ENCODE measurements around the gene SHROOM2. TPM values are rescaled to one million over a fixed set of nuclear protein-coding genes. Genes with fewer than 3 reads are reported as not detected.
"Not testable (repeated sequence)": the region's sequence is repeated elsewhere in the genome, so short reads cannot be mapped to it uniquely, and the experiment has no call there.

The SHROOM2 gene
- total RNA-seq, 2 experiments from 2014 or later: not detected

DNA sequence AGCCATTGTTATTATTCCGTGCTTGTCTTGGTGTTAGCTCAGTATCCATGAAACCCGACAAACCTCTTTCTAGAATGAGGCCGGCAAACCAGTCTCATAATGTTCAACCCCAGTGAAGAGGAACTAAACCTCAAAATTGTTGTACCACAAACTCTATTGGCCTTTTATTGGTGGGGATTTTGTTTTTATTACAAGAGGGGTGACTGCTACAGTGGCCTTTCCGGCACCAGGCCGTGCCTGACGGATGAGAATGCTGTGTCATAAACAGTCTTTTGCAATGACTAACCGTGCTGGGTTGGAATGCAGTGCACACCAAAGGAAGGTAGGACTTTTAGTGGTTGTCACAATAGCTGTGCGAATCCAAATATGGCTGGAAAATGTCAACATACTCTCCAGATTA, 60.8 kb downstream of the SHROOM2 start:
- Mint-ChIP-seq H3K27me3 (peaks cover 10% of the 10 kb centered on the region), H3K9me3 (ENCODE audit: low read depth) (no peaks in the 10 kb centered on the region), H3K27ac (no peak overlapping the region), H3K36me3 (ENCODE audit: low read depth) (no peaks in the 10 kb centered on the region), H3K4me1 (peaks cover 2% of the 10 kb centered on the region), H3K4me3 (no peak overlapping the region)
- no peak for ATAC-seq
- DNase-seq: no peak
- POLR2A ChIA-PET: no interaction called here
- intact Hi-C loops (cut with DNase I, micrococcal nuclease): no loop called here
- CTCF ChIA-PET: interaction anchor here (0.7 kb wide), 1 partner anchor 29 kb away, joined by 3 read pairs; no protein-coding TSS in a partner anchor

DNA sequence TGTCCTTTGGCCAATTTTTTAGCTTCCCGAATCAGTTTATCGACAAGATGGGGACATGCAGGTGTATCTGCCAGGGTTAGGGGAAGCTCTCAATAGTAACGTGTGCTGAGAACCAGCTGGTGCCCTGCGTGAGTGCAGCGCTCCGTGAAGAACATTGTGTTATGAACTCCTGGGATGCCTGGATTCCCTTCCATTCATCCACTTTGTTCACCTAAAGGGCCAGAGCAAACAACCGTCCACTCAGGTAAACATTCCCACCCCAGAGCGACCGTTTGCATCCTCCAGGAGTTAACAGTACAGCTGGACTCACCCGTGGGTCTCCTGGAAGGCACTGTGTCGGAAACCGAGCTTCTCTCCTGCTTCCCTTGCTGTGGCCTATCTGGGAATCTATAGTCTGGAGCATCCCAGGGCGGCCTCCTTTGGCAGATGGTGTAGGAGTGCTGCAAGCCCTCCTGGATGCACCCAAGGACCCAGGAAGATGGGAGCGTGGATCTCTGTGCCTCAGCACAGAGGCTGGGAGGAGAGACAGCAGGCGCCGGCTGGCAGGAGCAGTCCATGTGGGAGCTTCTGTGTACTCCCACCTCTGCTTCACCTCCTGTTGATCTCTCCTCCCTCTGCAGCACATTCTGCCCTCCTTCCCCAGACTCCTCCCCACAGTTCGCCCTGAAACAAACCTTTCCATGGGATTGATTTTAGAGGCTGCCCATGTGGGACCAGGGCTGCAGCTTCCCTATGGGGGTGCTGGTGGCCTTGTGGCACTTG, 62.7 kb downstream of the SHROOM2 start:
- ATAC-seq: no peak
- CTCF ChIA-PET: interaction anchor here (0.6 to 0.7 kb wide), 2 partner anchors 127 to 274 kb away, joined by 3 read pairs; no protein-coding TSS in a partner anchor
- H3K27me3 Mint-ChIP-seq: peaks cover 12% of the 10 kb centered on the region

DNA sequence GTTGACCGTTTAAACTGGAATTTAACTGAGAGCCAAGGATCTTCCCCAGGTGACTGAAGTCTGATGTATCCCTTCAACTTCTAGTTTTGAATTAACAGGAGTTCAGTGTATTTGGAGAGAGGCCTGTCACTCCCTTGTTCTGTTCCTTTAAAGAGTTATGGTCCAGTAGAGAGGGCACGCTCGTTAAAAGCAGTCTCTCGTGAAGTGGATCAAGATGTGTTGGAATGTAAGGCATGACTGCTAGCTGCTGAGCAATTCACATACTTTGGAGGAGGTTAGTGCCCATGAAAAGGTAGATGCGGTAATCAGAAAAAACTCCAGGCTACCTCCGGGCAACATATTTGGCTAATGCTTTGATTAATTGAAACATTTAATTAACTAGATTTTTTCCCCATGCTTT, 65.7 kb downstream of the SHROOM2 start:
- H3K4me3 Mint-ChIP-seq: no peak overlapping the region
- no peak for DNase-seq
- H3K27ac Mint-ChIP-seq: no peak overlapping the region
- H3K4me1 Mint-ChIP-seq: no peaks in the 10 kb centered on the region
- intact Hi-C loops (cut with DNase I, micrococcal nuclease): no loop called here
- ChIA-PET CTCF (no interaction called here), POLR2A (no interaction called here)
- no peaks in the 10 kb centered on the region for H3K9me3 Mint-ChIP-seq (ENCODE audit: low read depth)
- peaks cover 14% of the 10 kb centered on the region for H3K27me3 Mint-ChIP-seq
- no peaks in the 10 kb centered on the region for H3K36me3 Mint-ChIP-seq (ENCODE audit: low read depth)
- no peak for ATAC-seq

More for the DNA sequence above, 62.7 kb downstream of the SHROOM2 start:
- H3K4me1 Mint-ChIP-seq: no peaks in the 10 kb centered on the region
- intact Hi-C loops (cut with DNase I, micrococcal nuclease): no loop called here
- no peak for DNase-seq
- no peak overlapping the region for H3K4me3 Mint-ChIP-seq
- POLR2A ChIA-PET: no interaction called here
- H3K36me3 Mint-ChIP-seq (ENCODE audit: low read depth): no peaks in the 10 kb centered on the region
- H3K27ac Mint-ChIP-seq: no peak overlapping the region
- H3K9me3 Mint-ChIP-seq (ENCODE audit: low read depth): no peaks in the 10 kb centered on the region

DNA sequence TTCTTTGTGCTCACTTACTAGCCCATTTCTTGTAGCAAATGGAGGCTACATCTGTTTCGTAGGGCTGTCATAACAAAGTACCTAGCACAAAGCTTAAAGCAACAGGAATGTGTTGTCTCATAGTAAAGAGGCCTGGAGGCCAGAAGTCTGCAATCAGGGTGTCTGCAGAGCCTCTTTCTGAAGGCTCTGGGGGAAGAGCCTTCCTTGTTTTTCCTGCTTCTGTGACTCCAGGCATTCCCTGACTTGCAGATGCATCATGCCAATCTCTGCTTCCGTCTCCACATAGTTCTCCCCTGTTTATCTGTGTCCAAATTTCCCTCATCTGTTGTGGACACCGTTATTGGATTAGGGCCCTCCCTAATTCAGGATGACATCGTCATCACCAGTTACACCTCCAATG, 67.1 kb downstream of the SHROOM2 start:
- H3K4me1 Mint-ChIP-seq: no peaks in the 10 kb centered on the region
- no peaks in the 10 kb centered on the region for H3K9me3 Mint-ChIP-seq (ENCODE audit: low read depth)
- DNase-seq (no peak), ATAC-seq (no peak)
- H3K27ac Mint-ChIP-seq: no peak overlapping the region
- H3K36me3 Mint-ChIP-seq (ENCODE audit: low read depth): no peaks in the 10 kb centered on the region
- intact Hi-C loops (cut with DNase I, micrococcal nuclease): no loop called here
- no peak overlapping the region for H3K4me3 Mint-ChIP-seq
- ChIA-PET POLR2A (no interaction called here), CTCF (no interaction called here)
- H3K27me3 Mint-ChIP-seq: peaks cover 15% of the 10 kb centered on the region

DNA sequence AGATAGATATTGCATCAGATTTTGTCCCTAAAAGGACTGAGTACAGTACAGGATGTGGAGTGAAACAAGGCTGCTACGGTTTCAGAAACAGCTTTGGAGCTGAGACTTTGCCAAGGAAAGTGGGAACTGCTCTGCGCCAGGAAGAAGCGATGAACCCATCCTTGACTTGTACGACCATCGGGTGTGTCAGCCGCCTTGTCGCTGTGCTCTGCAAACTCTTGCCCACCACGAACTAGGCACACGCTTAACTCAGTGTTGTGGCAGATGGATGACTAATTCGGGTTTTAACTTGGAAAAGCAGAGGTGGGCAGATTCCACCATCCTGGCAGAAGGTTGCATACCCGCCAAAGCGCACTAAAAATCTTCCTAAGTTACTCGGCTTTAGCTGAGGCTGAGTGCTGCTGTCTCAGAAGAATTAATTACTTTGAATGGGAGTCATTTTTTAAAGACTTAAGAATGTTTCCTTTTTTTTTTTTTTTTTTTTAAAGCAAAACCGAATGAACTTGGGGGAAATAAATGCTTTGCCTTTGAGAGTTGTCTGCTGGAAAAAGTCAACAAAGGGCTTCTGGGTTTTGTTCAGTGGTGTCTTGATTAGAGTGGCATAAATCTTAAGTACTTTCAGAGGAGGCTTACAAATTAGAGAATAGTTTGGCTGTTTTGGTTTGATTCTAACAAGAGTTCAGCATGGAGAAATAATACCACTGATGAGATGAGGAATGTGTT, 69.5 kb downstream of the SHROOM2 start:
- no peak for ATAC-seq

DNA sequence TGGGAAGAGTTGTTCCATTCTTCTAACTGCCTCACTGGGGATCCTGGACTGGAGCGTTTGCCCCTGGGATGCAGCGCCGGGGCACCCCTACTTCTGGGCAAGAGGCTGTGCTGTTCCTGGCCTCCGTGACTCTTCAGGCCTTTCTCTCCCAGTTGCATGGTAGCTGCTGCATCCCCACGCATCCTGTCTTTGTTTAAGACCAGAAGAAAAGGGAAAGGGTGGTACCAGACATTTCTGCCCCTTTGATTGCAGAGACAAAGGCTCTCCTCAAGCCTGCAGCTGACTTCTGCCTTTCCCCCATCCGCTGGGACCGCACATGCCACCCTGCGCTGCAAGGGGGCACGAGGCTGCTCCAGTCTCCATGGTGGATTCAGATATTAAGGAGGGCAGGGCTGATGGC, 70.4 kb downstream of the SHROOM2 start:
- no peaks in the 10 kb centered on the region for H3K4me1 Mint-ChIP-seq
- ChIA-PET POLR2A (no interaction called here), CTCF (no interaction called here)
- H3K27me3 Mint-ChIP-seq: peaks cover 16% of the 10 kb centered on the region
- H3K9me3 Mint-ChIP-seq (ENCODE audit: low read depth): no peaks in the 10 kb centered on the region
- no peak overlapping the region for H3K27ac Mint-ChIP-seq
- ATAC-seq: no peak
- intact Hi-C loops (cut with DNase I, micrococcal nuclease): no loop called here
- no peaks in the 10 kb centered on the region for H3K36me3 Mint-ChIP-seq (ENCODE audit: low read depth)
- DNase-seq: no peak
- no peak overlapping the region for H3K4me3 Mint-ChIP-seq

More for the DNA sequence above, 69.5 kb downstream of the SHROOM2 start:
- ChIA-PET CTCF (no interaction called here), POLR2A (no interaction called here)
- intact Hi-C loops (cut with DNase I, micrococcal nuclease): no loop called here
- Mint-ChIP-seq H3K9me3 (ENCODE audit: low read depth) (no peaks in the 10 kb centered on the region), H3K4me1 (no peaks in the 10 kb centered on the region), H3K36me3 (ENCODE audit: low read depth) (no peaks in the 10 kb centered on the region), H3K27ac (no peak overlapping the region), H3K4me3 (no peak overlapping the region), H3K27me3 (peaks cover 16% of the 10 kb centered on the region)
- DNase-seq: no peak

DNA sequence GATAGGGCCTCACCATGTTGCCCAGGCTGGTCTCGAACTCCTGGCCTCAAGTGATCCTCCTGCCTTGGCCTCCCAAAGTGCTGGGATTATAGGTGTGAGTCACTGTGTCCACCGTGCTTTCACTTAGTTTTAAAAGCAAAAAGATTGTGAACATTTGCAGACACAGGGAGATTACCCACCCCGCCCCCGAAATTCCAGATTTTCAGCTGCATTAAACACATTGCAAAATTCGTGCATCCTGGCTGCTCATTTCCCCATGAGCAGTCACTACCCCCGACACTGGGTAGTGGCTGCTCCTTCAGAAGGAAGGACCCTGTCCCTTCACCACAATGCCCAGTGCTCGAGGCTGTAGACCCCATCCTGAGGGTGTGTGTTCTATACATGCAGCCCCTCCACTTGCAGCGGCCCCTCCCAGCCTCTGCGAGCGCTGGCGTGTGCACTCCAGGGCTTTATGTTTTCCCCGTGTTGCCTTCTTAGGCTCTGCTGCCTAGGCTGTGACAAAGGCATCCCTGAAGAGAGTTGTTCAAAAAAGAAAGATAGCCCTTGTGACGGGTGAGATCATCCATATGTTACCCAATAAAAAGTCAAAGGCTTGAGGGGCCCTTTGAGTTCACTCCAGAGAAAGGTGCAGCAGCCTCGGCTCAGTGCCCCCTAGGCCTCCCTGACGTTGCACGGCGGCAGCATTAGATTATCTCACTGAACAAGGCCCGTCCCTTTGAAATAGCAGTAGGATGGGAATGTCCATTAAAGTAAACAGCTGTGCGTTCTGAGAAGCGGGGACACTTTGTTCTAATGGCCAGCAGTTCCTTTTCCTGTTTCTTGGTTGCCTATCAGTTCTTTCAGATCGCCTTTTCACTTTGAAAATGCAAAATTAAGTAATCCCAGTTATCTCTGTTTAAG, 71.6 kb downstream of the SHROOM2 start:
- Mint-ChIP-seq H3K27ac (no peak overlapping the region), H3K36me3 (ENCODE audit: low read depth) (no peaks in the 10 kb centered on the region), H3K4me3 (no peak overlapping the region), H3K27me3 (peaks cover 16% of the 10 kb centered on the region), H3K4me1 (no peaks in the 10 kb centered on the region), H3K9me3 (ENCODE audit: low read depth) (no peaks in the 10 kb centered on the region)
- intact Hi-C loops (cut with DNase I, micrococcal nuclease): no loop called here
- POLR2A ChIA-PET: no interaction called here
- CTCF ChIA-PET: no interaction called here
- ATAC-seq (no peak), DNase-seq (no peak)

DNA sequence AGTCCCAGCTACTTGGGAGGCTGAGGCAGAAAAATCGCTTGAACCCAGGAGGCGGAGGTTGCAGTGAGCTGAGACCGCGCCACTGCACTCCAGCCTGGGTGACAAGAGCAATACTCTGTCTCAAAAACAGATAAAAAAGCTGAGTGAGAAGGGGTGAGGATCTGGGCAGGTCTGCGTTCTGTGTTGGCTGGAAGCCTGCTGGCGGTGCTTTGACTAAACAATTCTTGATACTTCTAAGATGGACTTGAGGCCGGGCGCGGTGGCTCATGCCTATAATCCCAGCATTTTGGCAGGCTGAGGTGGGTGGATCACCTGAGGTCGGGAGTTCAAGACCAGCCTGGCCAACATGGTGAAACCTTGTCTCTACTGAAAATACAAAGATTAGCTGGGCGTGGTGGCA, 72.5 kb downstream of the SHROOM2 start:
- CTCF ChIA-PET; H3K27ac Mint-ChIP-seq; H3K9me3 Mint-ChIP-seq (ENCODE audit: low read depth); ATAC-seq; intact Hi-C loops (cut with DNase I, micrococcal nuclease); H3K36me3 Mint-ChIP-seq (ENCODE audit: low read depth); H3K4me3 Mint-ChIP-seq; POLR2A ChIA-PET; DNase-seq; H3K4me1 Mint-ChIP-seq: not testable (repeated sequence)
- H3K27me3 Mint-ChIP-seq: peaks cover 16% of the 10 kb centered on the region

DNA sequence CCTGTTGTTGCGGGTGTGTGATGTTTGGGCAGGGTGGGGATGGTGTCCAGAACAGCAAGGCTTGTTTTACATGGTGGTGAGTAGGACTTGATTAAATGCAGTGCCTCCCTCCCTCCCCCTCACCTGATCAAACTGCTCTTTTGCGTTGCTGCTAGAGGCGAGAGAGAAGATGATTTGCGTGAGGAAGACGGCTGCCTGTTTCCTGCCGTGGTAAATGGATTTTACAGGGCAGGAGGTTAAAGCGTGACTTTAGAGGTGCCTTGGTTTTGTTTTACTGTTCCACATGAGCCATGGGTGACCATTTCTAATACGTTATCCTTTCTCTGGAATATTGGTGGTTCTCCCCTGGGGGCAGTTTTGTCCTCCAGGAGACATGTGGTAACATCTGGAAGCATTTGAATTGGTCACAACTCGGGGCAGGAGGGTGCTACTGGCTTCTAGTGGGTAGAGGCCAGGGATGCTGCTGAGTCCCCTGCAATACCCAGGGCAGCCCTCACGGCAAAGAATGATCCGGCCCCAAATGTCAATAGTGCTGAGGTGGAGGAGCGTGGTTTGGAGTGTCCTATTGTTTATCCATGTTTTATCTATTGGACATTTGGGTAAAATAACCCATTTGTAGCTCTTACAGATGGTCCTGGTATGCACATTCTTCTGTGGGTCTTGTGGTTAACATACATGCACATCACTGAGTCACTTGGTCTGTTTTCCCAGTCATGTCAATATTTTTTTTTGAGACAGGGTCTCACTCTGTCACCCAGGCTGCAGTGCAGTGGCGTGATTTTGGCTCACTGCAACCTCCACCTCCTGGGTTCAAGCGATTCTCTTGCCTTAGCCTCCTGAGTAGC, 73.7 kb downstream of the SHROOM2 start:
- Mint-ChIP-seq H3K4me3 (no peak overlapping the region), H3K4me1 (no peaks in the 10 kb centered on the region), H3K9me3 (ENCODE audit: low read depth) (no peaks in the 10 kb centered on the region), H3K36me3 (ENCODE audit: low read depth) (no peaks in the 10 kb centered on the region), H3K27ac (no peak overlapping the region), H3K27me3 (peaks cover 14% of the 10 kb centered on the region)
- intact Hi-C loops (cut with DNase I, micrococcal nuclease): no loop called here
- DNase-seq (no peak), ATAC-seq (no peak)
- CTCF ChIA-PET: no interaction called here
- POLR2A ChIA-PET: interaction anchor here (0.5 kb wide), 1 partner anchor 38 kb away, joined by 3 read pairs; no protein-coding TSS in a partner anchor

DNA sequence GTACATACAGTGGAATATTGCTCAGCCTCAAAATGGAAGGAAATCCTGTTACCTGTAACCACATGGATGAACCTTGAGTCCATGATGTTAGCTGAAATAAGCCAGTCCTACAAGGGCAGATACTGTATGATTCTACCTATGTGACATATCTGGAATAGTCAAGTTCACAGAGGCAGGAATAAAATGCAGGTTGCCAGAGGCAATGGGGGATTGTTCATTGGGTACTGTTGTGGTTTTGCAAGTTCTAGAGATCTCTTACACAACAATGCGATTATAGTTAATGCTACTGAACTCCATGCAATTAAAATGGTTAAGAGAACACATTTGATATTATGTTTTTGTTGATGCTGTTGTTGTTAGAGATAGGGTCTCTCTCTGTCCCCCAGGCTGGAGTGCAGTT, 74.6 kb downstream of the SHROOM2 start:
- ATAC-seq (no peak), DNase-seq (no peak)
- Mint-ChIP-seq H3K27me3 (peaks cover 14% of the 10 kb centered on the region), H3K36me3 (ENCODE audit: low read depth) (no peaks in the 10 kb centered on the region), H3K4me1 (no peaks in the 10 kb centered on the region), H3K4me3 (no peak overlapping the region), H3K9me3 (ENCODE audit: low read depth) (no peaks in the 10 kb centered on the region), H3K27ac (no peak overlapping the region)
- POLR2A ChIA-PET: no interaction called here
- intact Hi-C loops (cut with DNase I, micrococcal nuclease): no loop called here
- CTCF ChIA-PET: no interaction called here

DNA sequence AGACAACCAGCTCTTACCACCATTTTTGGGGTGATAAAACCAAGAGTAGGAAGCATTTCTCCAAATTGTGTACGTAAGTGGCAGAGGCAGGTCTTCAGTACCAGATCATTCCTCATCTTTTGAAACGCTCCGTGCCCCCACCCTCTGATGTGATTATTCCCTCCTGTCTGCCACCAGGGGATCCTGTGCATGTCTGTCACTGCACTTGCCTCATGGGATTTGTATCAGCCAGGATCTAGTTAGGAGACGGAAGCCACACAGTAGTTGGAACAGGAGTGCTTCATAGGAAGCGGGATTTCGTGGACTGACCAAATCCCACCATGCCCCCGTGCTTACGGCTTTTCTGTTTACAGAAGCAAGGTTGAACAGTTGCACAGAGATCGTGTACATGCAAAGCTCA, 75.5 kb downstream of the SHROOM2 start:
- no peak for ATAC-seq
- CTCF ChIA-PET: no interaction called here
- POLR2A ChIA-PET: no interaction called here

More for the DNA sequence above, 75.5 kb downstream of the SHROOM2 start:
- Mint-ChIP-seq H3K36me3 (ENCODE audit: low read depth) (no peaks in the 10 kb centered on the region), H3K27me3 (peaks cover 15% of the 10 kb centered on the region), H3K4me1 (no peaks in the 10 kb centered on the region), H3K27ac (no peak overlapping the region), H3K4me3 (no peak overlapping the region), H3K9me3 (ENCODE audit: low read depth) (no peaks in the 10 kb centered on the region)
- intact Hi-C loops (cut with DNase I, micrococcal nuclease): no loop called here
- DNase-seq: no peak

All from activated CD4-positive, alpha-beta T cell treated with anti-CD3 and anti-CD28 coated beads for 36 hours (primary cell).